Hepatocyte (in vitro differentiated cells): Measurements from ENCODE around the gene GTF2F1.
"Not testable (repeated sequence)": the region's sequence is repeated elsewhere in the genome, so short reads cannot be mapped to it uniquely, and the experiment has no call there.

Source experiments
- EZH2 ChIP-seq: fragments of 200-600 bp; sonication (generic); IDR thresholded peaks from 2 replicates; pipeline ENCODE4 v1.6.1; 2016; ENCODE audit warnings: antibody characterized with exemption, mild to moderate bottlenecking, borderline replicate concordance
- EZH2phosphoT487 ChIP-seq: fragments of 200-600 bp; sonication (generic); IDR thresholded peaks from one replicate; pipeline ENCODE4 v1.6.1; 2018; ENCODE audit warnings: antibody characterized with exemption, mild to moderate bottlenecking, low read depth, moderate library complexity; ENCODE audit not compliant: unreplicated experiment, severe bottlenecking
- TF ChIP-seq, protein P1 (sequence below): fragments of 200-600 bp; sonication (generic); IDR thresholded peaks from 2 replicates; pipeline ENCODE4 v1.5.1; 2016; ENCODE audit warnings: antibody characterized with exemption, mild to moderate bottlenecking; ENCODE audit not compliant: poor library complexity

DNA sequence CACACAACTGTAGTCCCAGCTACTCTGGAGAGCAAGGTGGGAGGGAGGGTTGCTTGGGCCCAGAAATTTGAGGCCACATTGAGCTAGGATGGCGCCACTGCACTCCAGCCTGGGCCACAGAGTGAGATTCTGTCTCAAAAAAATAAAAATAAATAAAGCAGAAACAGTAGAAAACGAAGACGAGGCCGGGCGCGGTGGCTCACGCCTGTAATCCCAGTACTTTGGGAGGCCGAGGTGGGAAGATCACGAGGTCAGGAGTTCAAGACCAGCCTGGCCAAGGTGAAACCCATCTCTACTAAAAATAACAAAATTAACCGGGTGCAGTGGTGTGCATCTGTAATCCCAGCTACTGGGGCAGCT lies 32.1 kb downstream of the GTF2F1 start:
- TF ChIP-seq, protein P1, sequence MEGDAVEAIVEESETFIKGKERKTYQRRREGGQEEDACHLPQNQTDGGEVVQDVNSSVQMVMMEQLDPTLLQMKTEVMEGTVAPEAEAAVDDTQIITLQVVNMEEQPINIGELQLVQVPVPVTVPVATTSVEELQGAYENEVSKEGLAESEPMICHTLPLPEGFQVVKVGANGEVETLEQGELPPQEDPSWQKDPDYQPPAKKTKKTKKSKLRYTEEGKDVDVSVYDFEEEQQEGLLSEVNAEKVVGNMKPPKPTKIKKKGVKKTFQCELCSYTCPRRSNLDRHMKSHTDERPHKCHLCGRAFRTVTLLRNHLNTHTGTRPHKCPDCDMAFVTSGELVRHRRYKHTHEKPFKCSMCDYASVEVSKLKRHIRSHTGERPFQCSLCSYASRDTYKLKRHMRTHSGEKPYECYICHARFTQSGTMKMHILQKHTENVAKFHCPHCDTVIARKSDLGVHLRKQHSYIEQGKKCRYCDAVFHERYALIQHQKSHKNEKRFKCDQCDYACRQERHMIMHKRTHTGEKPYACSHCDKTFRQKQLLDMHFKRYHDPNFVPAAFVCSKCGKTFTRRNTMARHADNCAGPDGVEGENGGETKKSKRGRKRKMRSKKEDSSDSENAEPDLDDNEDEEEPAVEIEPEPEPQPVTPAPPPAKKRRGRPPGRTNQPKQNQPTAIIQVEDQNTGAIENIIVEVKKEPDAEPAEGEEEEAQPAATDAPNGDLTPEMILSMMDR, result not testable (repeated sequence)
- TF ChIP-seq EZH2, EZH2phosphoT487: not testable (repeated sequence)
